GM12878 (cell line): ENCODE results near the gene SHISA6. TPM values are rescaled to one million over a fixed set of nuclear protein-coding genes. Genes with fewer than 3 reads are reported as not detected.

Source experiments
- ATAC-seq: fragments of 200-7000 bp; cut with Tn5 transposase; 3 replicates; pipeline ENCODE4 v1.9.1; 2020; ENCODE audit warnings: mild to moderate bottlenecking, moderate library complexity
- BruUV-seq: library from RNA; stranded (reverse); fragments of 400-500 nt; replicated peaks from 2 replicates; lab custom pipeline; 2021; lab: Mats Ljungman, UMichigan
- CTCF ChIA-PET: fragments of 300-600 bp; sonication (Branson Sonifier 250); formaldehyde crosslinking; extraction: SDS; loops from one replicate; lab custom pipeline; 2021; ENCODE audit warnings: inconsistent platforms; lab: Yijun Ruan, JAX
- POLR2A ChIA-PET: fragments of 350-600 bp; formaldehyde crosslinking; extraction: SDS; loops from one replicate; lab custom pipeline; 2021; ENCODE audit warnings: inconsistent platforms; lab: Charles Lee
- RAD21 ChIA-PET: fragments of 300-600 bp; sonication (Branson Sonifier 250); formaldehyde crosslinking; loops from one replicate; lab custom pipeline; 2023; ENCODE audit warnings: antibody characterized with exemption; ENCODE audit not compliant: unreplicated experiment; lab: Charles Lee
- SMC1A ChIA-PET: fragments of 300-600 bp; sonication (Branson Sonifier 250); formaldehyde crosslinking; loops from one replicate; lab custom pipeline; 2023; ENCODE audit not compliant: unreplicated experiment, uncharacterized antibody; lab: Charles Lee
- DNase-seq: peaks from one replicate; pipeline ENCODE4 v3.0.0-alpha.2; 2011; ENCODE audit warnings: low read depth, low spot score
- FAIRE-seq: peaks from 3 replicates; lab custom pipeline; 2011; peaks lifted over from hg19 to GRCh38; lab: Jason Lieb, UNC
- H2AFZ ChIP-seq: 2 replicates; pipeline ENCODE4 v1.6.0; 2011; ENCODE audit warnings: low read depth, low read length, control low read depth; ENCODE audit not compliant: control insufficient read depth
- H3K27ac ChIP-seq: 2 replicates; pipeline ENCODE4 v1.5.1; 2011; ENCODE audit warnings: control low read depth; ENCODE audit not compliant: control insufficient read depth, insufficient read depth
- H3K27me3 ChIP-seq, 2 experiments: replicated peaks in 1 of 2; 2 replicates each; pipeline versions ENCODE4 v1.6.0 to v1.6.1; 2011; ENCODE audit warnings: low read length in 1 of 2; ENCODE audit not compliant: control insufficient read depth in 2 of 2, insufficient read depth in 2 of 2
- H3K36me3 ChIP-seq, 2 experiments: 2 replicates each; pipeline ENCODE4 v1.5.1; 2011; ENCODE audit warnings: low read length in 1 of 2; ENCODE audit not compliant: control insufficient read depth in 2 of 2, insufficient read depth in 2 of 2
- H3K4me1 ChIP-seq: 2 replicates; pipeline ENCODE4 v1.6.1; 2011; ENCODE audit warnings: mild to moderate bottlenecking, low read length, moderate library complexity, mixed read lengths; ENCODE audit not compliant: control insufficient read depth, insufficient read depth
- H3K4me2 ChIP-seq: 2 replicates; pipeline ENCODE4 v1.6.0; 2011; ENCODE audit warnings: control low read depth; ENCODE audit not compliant: control insufficient read depth, insufficient read depth
- H3K4me3 ChIP-seq: fragments of 200-600 bp; sonication (generic); 2 replicates; pipeline ENCODE4 v1.5.1; 2016
- H3K79me2 ChIP-seq: 2 replicates; pipeline ENCODE4 v1.6.0; 2011; ENCODE audit warnings: low read length; ENCODE audit not compliant: control insufficient read depth, insufficient read depth
- H3K9ac ChIP-seq: 2 replicates; pipeline ENCODE4 v1.8.0; 2011; ENCODE audit warnings: low read length, control low read depth, mixed read lengths; ENCODE audit not compliant: control insufficient read depth, insufficient read depth
- H3K9me3 ChIP-seq: replicated peaks from 3 replicates; pipeline ENCODE4 v1.5.1; 2011; ENCODE audit warnings: mild to moderate bottlenecking, low read length; ENCODE audit not compliant: control insufficient read depth, insufficient read depth
- H4K20me1 ChIP-seq: 2 replicates; pipeline ENCODE4 v1.6.0; 2011; ENCODE audit not compliant: control insufficient read depth, insufficient read depth
- CHD4 ChIP-seq: fragments of 200-600 bp; sonication (generic); IDR thresholded peaks from 2 replicates; pipeline ENCODE4 v1.6.1; 2016; ENCODE audit warnings: mild to moderate bottlenecking
- ESRRA ChIP-seq: IDR thresholded peaks from 2 replicates; pipeline ENCODE4 v1.6.1; 2012; ENCODE audit warnings: mild to moderate bottlenecking, low read length, improper control_type of control experiment
- IRF4 ChIP-seq: IDR thresholded peaks from 2 replicates; pipeline ENCODE4 v1.6.1; 2011; ENCODE audit warnings: low read depth, low read length
- POLR2AphosphoS5 ChIP-seq: IDR thresholded peaks from 2 replicates; pipeline ENCODE4 v1.6.1; 2011; ENCODE audit warnings: mild to moderate bottlenecking, low read length, inconsistent platforms
- POU2F2 ChIP-seq: IDR thresholded peaks from 3 replicates; pipeline ENCODE4 v1.6.1; 2011; ENCODE audit warnings: low read depth, mild to moderate bottlenecking, low read length, borderline replicate concordance
- PRDM15 ChIP-seq: fragments of 450-650 bp; formaldehyde crosslinking; IDR thresholded peaks from 2 replicates; pipeline ENCODE4 v1.4.0; 2020; ENCODE audit warnings: mild to moderate bottlenecking, moderate library complexity
- RAD51 ChIP-seq: fragments of 450-650 bp; IDR thresholded peaks from 2 replicates; pipeline ENCODE4 v1.6.1; 2016; ENCODE audit warnings: moderate library complexity, mild to moderate bottlenecking, inconsistent platforms
- RUNX3 ChIP-seq: IDR thresholded peaks from 2 replicates; pipeline ENCODE4 v1.6.1; 2012; ENCODE audit warnings: low read length, inconsistent platforms
- SMARCA5 ChIP-seq: fragments of 450-650 bp; IDR thresholded peaks from 2 replicates; pipeline ENCODE4 v1.6.1; 2017; ENCODE audit warnings: mild to moderate bottlenecking
- SRF ChIP-seq, 2 experiments: IDR thresholded peaks; 2 replicates each; pipeline ENCODE4 v1.6.1; 2011; ENCODE audit warnings: low read depth in 2 of 2, low read length in 2 of 2, mild to moderate bottlenecking in 1 of 2, moderate library complexity in 1 of 2
- YBX1 ChIP-seq: fragments of 450-650 bp; IDR thresholded peaks from 2 replicates; pipeline ENCODE4 v1.6.1; 2016; ENCODE audit warnings: antibody characterized with exemption
- ZNF384 ChIP-seq: IDR thresholded peaks from 2 replicates; pipeline ENCODE4 v1.6.1; 2012; ENCODE audit warnings: low read depth, mild to moderate bottlenecking, low read length, improper control_type of control experiment, borderline replicate concordance
- WGBS: methylation state at CpG from one replicate; pipeline ENCODE4 v1.1.6; 2016; ENCODE audit warnings: low lambda C conversion rate; ENCODE audit not compliant: insufficient replicate concordance, insufficient coverage; ENCODE audit errors: missing lambda C conversion rate; 5-methylcytosine and 5-hydroxymethylcytosine counted together
- in situ Hi-C: fragments of 300-500 bp; cut with MboI; formaldehyde crosslinking; loops from 9 replicates; pipeline ENCODE4 v1.14.3; 2018; ENCODE audit warnings: mixed read lengths
- intact Hi-C: fragments of 100-400 bp; cut with micrococcal nuclease; formaldehyde crosslinking; loops from one replicate; pipeline ENCODE4 v1.14.2; 2022; ENCODE audit not compliant: unreplicated experiment
- polyA plus RNA-seq, 11 experiments: library from polyadenylated mRNA; depleted of rRNA in 4 of 11; unstranded in 6 of 11; stranded (reverse) in 5 of 11; fragments of >200 nt; fragmentation: Nextera tagmentation in 4 of 11; fragmentation: Illumina TruSeq in 1 of 11; extraction: Ambion mirVana in 4 of 11; extraction: Trizol in 1 of 11; gene quantifications; 1 replicate in 1 of 11; 2 replicates in 10 of 11; pipeline versions ENCODE4 v1.2.1 to v1.2.3, GENCODE V29; 2011 to 2016; ENCODE audit warnings: inconsistent platforms in 2 of 11, missing spikeins in 2 of 11, low read depth in 1 of 11
- total RNA-seq, 4 experiments: library from RNA; depleted of rRNA in 3 of 4; stranded (reverse); fragments of >200 nt in 3 of 4; fragmentation: Illumina TruSeq in 1 of 4; extraction: Trizol in 1 of 4; gene quantifications; 2 replicates each; pipeline versions ENCODE4 v1.2.1 to v1.2.3, GENCODE V29; 2013 to 2021

SHISA6 gene
- total and polyA plus RNA-seq, 10 of the 15 experiments (the other 5 are each of a cell fraction or from before 2014, with no cell fraction given), result not detected

- Histone ChIP-seq H3K9ac (no peak overlapping the region), H3K27ac (no peak overlapping the region), H3K9me3 (no peaks in the 10 kb centered on the region; the same call in 2 of the 3 replicates), H3K4me2 (no peak overlapping the region), H3K27me3 (no peaks in the 10 kb centered on the region), H3K4me3 (no peak overlapping the region), H3K79me2 (no peaks in the 10 kb centered on the region), H2AFZ (no peak overlapping the region), H3K4me1 (no peaks in the 10 kb centered on the region), H3K36me3 (no peaks in the 10 kb centered on the region)
- in situ Hi-C loops, result loop anchor here (25.0 kb wide), 4 partner anchors 264 to 1486 kb away; no protein-coding TSS in a partner anchor
- ATAC-seq (no peak), DNase-seq (no peak), FAIRE-seq (no peak)
- RAD21 ChIA-PET, result no interaction called here
- BruUV-seq, result no TSS peak
- intact Hi-C loops, result no loop called here
- POLR2A ChIA-PET, result no interaction called here
- 20% methylated on average over 4 of the region's 4 CpGs for WGBS
- SMC1A ChIA-PET, result no interaction called here
- CTCF ChIA-PET, result no interaction called here
- TF ChIP-seq PRDM15 (CRISPR knock-in tag) (no peak), SMARCA5 (no peak), IRF4 (no peak), RUNX3 (no peak), YBX1 (no peak), ZNF384 (no peak), SRF (IDR thresholded peaks at IDR 0.05; ENCODE audit: low read depth in 2 of 2, low read length in 2 of 2) (no peak), CHD4 (no peak), POLR2AphosphoS5 (no peak), POU2F2 (no peak), RAD51 (no peak), ESRRA (no peak)
- TF ChIP-seq, all 136 proteins: peak for 0
- H4K20me1 ChIP-seq, result no peaks in the 10 kb centered on the region
These were observed 35.5 kb downstream of the SHISA6 start for GRCh38 chr17:11276486-11276885.
